IMR-90 (cell line): ENCODE measurements around the gene KIF21A. TPM values are rescaled to one million over a fixed set of nuclear protein-coding genes. Genes with fewer than 3 reads are reported as not detected.

Experiments used
- ATAC-seq: fragments of 200-7000 bp; cut with Tn5 transposase; 2 replicates; pipeline ENCODE4 v1.9.1; 2020; ENCODE audit warnings: low read depth, mild to moderate bottlenecking, moderate library complexity
- BruUV-seq: library from RNA; stranded (reverse); fragments of 400-500 nt; replicated peaks from 2 replicates; lab custom pipeline; 2021; lab: Mats Ljungman, UMichigan
- CTCF ChIA-PET: fragments of 300-600 bp; formaldehyde crosslinking; extraction: SDS; loops from one replicate; lab custom pipeline; 2021; ENCODE audit warnings: antibody characterized with exemption; lab: Yijun Ruan, JAX
- POLR2A ChIA-PET: fragments of 300-600 bp; sonication (Branson Sonifier 250); formaldehyde crosslinking; loops from one replicate; lab custom pipeline; 2022; ENCODE audit warnings: antibody characterized with exemption; ENCODE audit not compliant: unreplicated experiment; lab: Charles Lee
- DNase-seq: peaks from one replicate; pipeline ENCODE4 v3.0.0; 2013
- H2AFZ ChIP-seq: replicated peaks from 2 replicates; pipeline ENCODE3; 2013; ENCODE audit warnings: low read length, mild to moderate bottlenecking; ENCODE audit not compliant: poor library complexity
- H2AK5ac ChIP-seq: 2 replicates; pipeline ENCODE4 v1.6.1; 2013; ENCODE audit warnings: low read depth, low read length, inconsistent platforms
- H2AK9ac ChIP-seq: replicated peaks from 2 replicates; pipeline ENCODE3; 2013; ENCODE audit warnings: mild to moderate bottlenecking, low read depth, low read length, moderate library complexity; ENCODE audit not compliant: poor library complexity
- H2BK120ac ChIP-seq: 2 replicates; pipeline ENCODE4 v1.6.1; 2013; ENCODE audit warnings: low read depth, low read length, inconsistent platforms
- H2BK15ac ChIP-seq: 3 replicates; pipeline ENCODE4 v1.6.1; 2013; ENCODE audit warnings: low read depth, low read length, inconsistent platforms
- H2BK20ac ChIP-seq: 2 replicates; pipeline ENCODE4 v1.6.1; 2013; ENCODE audit warnings: low read depth, mild to moderate bottlenecking, inconsistent platforms, low read length, moderate library complexity
- H2BK5ac ChIP-seq: 2 replicates; pipeline ENCODE4 v1.6.1; 2013; ENCODE audit warnings: mild to moderate bottlenecking, low read depth, low read length, inconsistent platforms; ENCODE audit not compliant: poor library complexity, severe bottlenecking
- H3K14ac ChIP-seq: replicated peaks from 2 replicates; pipeline ENCODE4 v1.6.1; 2013; ENCODE audit warnings: low read depth, low read length, inconsistent platforms
- H3K18ac ChIP-seq: 2 replicates; pipeline ENCODE4 v1.6.1; 2013; ENCODE audit warnings: low read depth, low read length, control low read depth
- H3K23ac ChIP-seq: 2 replicates; pipeline ENCODE4 v1.6.1; 2013; ENCODE audit warnings: low read depth, low read length, inconsistent platforms
- H3K27ac ChIP-seq: 2 replicates; pipeline ENCODE4 v1.5.1; 2013; ENCODE audit warnings: mild to moderate bottlenecking, control low read depth, low read length; ENCODE audit not compliant: insufficient read depth
- H3K27me3 ChIP-seq: 2 replicates; pipeline ENCODE4 v1.6.1; 2013; ENCODE audit warnings: low read length; ENCODE audit not compliant: control insufficient read depth, insufficient read depth
- H3K36me3 ChIP-seq: 2 replicates; pipeline ENCODE4 v1.6.1; 2013; ENCODE audit warnings: low read length, mixed read lengths; ENCODE audit not compliant: control insufficient read depth, insufficient read depth
- H3K4ac ChIP-seq: 2 replicates; pipeline ENCODE4 v1.6.1; 2013; ENCODE audit warnings: low read depth, low read length, inconsistent platforms
- H3K4me1 ChIP-seq: 2 replicates; pipeline ENCODE4 v1.6.1; 2013; ENCODE audit warnings: low read length, mixed read lengths; ENCODE audit not compliant: control insufficient read depth, insufficient read depth
- H3K4me2 ChIP-seq: 2 replicates; pipeline ENCODE4 v1.6.1; 2013; ENCODE audit warnings: low read depth, mild to moderate bottlenecking, control low read depth, low read length, moderate library complexity
- H3K4me3 ChIP-seq: 2 replicates; pipeline ENCODE4 v1.5.1; 2013; ENCODE audit warnings: low read depth, mild to moderate bottlenecking, control low read depth, low read length, moderate library complexity; ENCODE audit not compliant: insufficient read depth
- H3K56ac ChIP-seq: 2 replicates; pipeline ENCODE4 v1.6.1; 2013; ENCODE audit warnings: low read length, inconsistent platforms; ENCODE audit not compliant: insufficient read depth; ENCODE audit errors: extremely low read depth
- H3K79me1 ChIP-seq, 2 experiments: 2 replicates each; pipeline ENCODE4 v1.6.1; 2013; ENCODE audit warnings: low read length in 2 of 2, inconsistent platforms in 1 of 2, low read depth in 1 of 2
- H3K9ac ChIP-seq: 2 replicates; pipeline ENCODE4 v1.6.1; 2013; ENCODE audit warnings: low read depth, low read length, control low read depth
- H3K9me1 ChIP-seq: 2 replicates; pipeline ENCODE4 v1.6.1; 2013; ENCODE audit warnings: low read length, inconsistent platforms; ENCODE audit not compliant: insufficient read depth
- H3K9me3 ChIP-seq: 2 replicates; pipeline ENCODE4 v1.6.1; 2013; ENCODE audit warnings: low read length; ENCODE audit not compliant: control insufficient read depth, insufficient read depth
- H4K20me1 ChIP-seq: 2 replicates; pipeline ENCODE4 v1.6.1; 2013; ENCODE audit warnings: low read length, inconsistent platforms; ENCODE audit not compliant: insufficient read depth
- H4K5ac ChIP-seq: 2 replicates; pipeline ENCODE4 v1.6.1; 2013; ENCODE audit warnings: mild to moderate bottlenecking, low read depth, low read length, control low read depth
- H4K8ac ChIP-seq, 2 experiments: 2 replicates each; pipeline ENCODE4 v1.6.1; 2013; ENCODE audit warnings: low read depth in 2 of 2, low read length in 2 of 2, control low read depth in 1 of 2, inconsistent platforms in 1 of 2
- H4K91ac ChIP-seq: 2 replicates; pipeline ENCODE4 v1.6.1; 2013; ENCODE audit warnings: low read depth, low read length, inconsistent platforms; ENCODE audit not compliant: insufficient read depth
- BHLHE40 ChIP-seq: fragments of 150-350 bp; IDR thresholded peaks from 2 replicates; pipeline ENCODE4 v1.6.1; 2016; ENCODE audit warnings: mild to moderate bottlenecking, low read depth, low read length
- CTCF ChIP-seq: conservative IDR thresholded peaks from 2 replicates; pipeline ENCODE4 v1.5.1; 2012; ENCODE audit warnings: mild to moderate bottlenecking, low read depth, low read length, improper control_type of control experiment
- ELK1 ChIP-seq: fragments of 150-350 bp; IDR thresholded peaks from 2 replicates; pipeline ENCODE4 v1.6.1; 2016; ENCODE audit warnings: low read depth, mild to moderate bottlenecking, low read length, moderate library complexity, borderline replicate concordance
- FOS ChIP-seq: fragments of 150-350 bp; IDR thresholded peaks from 2 replicates; pipeline ENCODE4 v1.6.1; 2016; ENCODE audit warnings: low read depth, low read length
- MAZ ChIP-seq: IDR thresholded peaks from 2 replicates; pipeline ENCODE4 v1.6.1; 2012; ENCODE audit warnings: low read depth, mild to moderate bottlenecking, low read length, improper control_type of control experiment, moderate library complexity, borderline replicate concordance
- RCOR1 ChIP-seq: IDR thresholded peaks from 2 replicates; pipeline ENCODE4 v1.6.1; 2012; ENCODE audit warnings: mild to moderate bottlenecking, low read length, improper control_type of control experiment; ENCODE audit not compliant: insufficient replicate concordance
- USF2 ChIP-seq: fragments of 150-350 bp; IDR thresholded peaks from 2 replicates; pipeline ENCODE4 v1.6.1; 2017; ENCODE audit warnings: mild to moderate bottlenecking, antibody characterized with exemption, low read length, low read depth
- dilution Hi-C: fragments of 300-500 bp; cut with HindIII; formaldehyde crosslinking; loops from one replicate; pipeline ENCODE4 v1.14.3; 2018; ENCODE audit warnings: low sequenced_read_pairs; ENCODE audit not compliant: unreplicated experiment
- in situ Hi-C: fragments of 300-500 bp; cut with MboI; formaldehyde crosslinking; loops from 3 replicates; pipeline ENCODE4 v1.14.3; 2019; ENCODE audit warnings: low sequenced_read_pairs, inconsistent platforms, mixed read lengths
- intact Hi-C: fragments of 100-400 bp; cut with micrococcal nuclease; formaldehyde crosslinking; loops from 2 replicates; pipeline ENCODE4 v1.10.0; 2022
- polyA plus RNA-seq, 3 experiments: library from polyadenylated mRNA; depleted of rRNA; stranded (reverse); fragments of >200 nt; gene quantifications; 2 replicates each; pipeline ENCODE4 v1.2.3, GENCODE V29; 2012; ENCODE audit warnings: low replicate concordance in 1 of 3
- total RNA-seq: library from RNA; depleted of rRNA; stranded (reverse); fragments of >200 nt; gene quantifications from 2 replicates; pipeline ENCODE4 v1.2.3, GENCODE V29; 2012

The KIF21A gene
- total and polyA plus RNA-seq, 2 of the 4 experiments (the other 2 are of a cell fraction): 0.38 to 1.1 TPM

GRCh38 chr12:39443929-39444209 is 949 bp upstream of the KIF21A start:
- Histone ChIP-seq H2AFZ (no peak overlapping the region), H3K18ac (no peak overlapping the region), H2BK20ac (no peak overlapping the region), H3K56ac (no peak overlapping the region), H4K91ac (no peak overlapping the region), H3K27me3 (peaks cover 5% of the 10 kb centered on the region), H2BK5ac (no peak overlapping the region), H2AK5ac (no peak overlapping the region), H3K9me1 (no peaks in the 10 kb centered on the region), H2BK15ac (no peak overlapping the region), H4K20me1 (no peaks in the 10 kb centered on the region), H2AK9ac (no peak overlapping the region), H3K27ac (no peak overlapping the region), H2BK120ac (no peak overlapping the region), H3K4me3 (no peak overlapping the region), H3K4ac (no peak overlapping the region), H3K79me1 (no peaks in the 10 kb centered on the region), H4K5ac (no peak overlapping the region), H4K8ac (no peak overlapping the region), H3K9ac (no peak overlapping the region), H3K4me2 (peak overlapping the region; percentile 83), H3K14ac (no peak overlapping the region), H3K9me3 (no peaks in the 10 kb centered on the region), H3K23ac (no peak overlapping the region), H3K36me3 (no peaks in the 10 kb centered on the region), H3K4me1 (no peaks in the 10 kb centered on the region)
- no peak for TF ChIP-seq BHLHE40
- no peak for TF ChIP-seq MAZ
- TF ChIP-seq FOS: no peak
- no peak for TF ChIP-seq ELK1
- no peak for TF ChIP-seq RCOR1
- no peak for TF ChIP-seq CTCF
- TF ChIP-seq USF2: no peak
- ChIA-PET CTCF (no interaction called here), POLR2A (no interaction called here)
- dilution Hi-C loops: no loop called here
- BruUV-seq: no TSS peak
- in situ Hi-C loops: no loop called here
- intact Hi-C loops: loop anchor here (10.0 kb wide), 1 partner anchor 129 kb away; no protein-coding TSS in a partner anchor
- no peak for ATAC-seq
- DNase-seq: no peak
